Transverse colon (tissue), 4 donors: Measurements from ENCODE around the gene SLC7A1. TPM values are rescaled to one million over a fixed set of nuclear protein-coding genes. Genes with fewer than 3 reads are reported as not detected.

ENCODE experiments used
- DNase-seq: peaks from one replicate; pipeline ENCODE4 v3.0.0-alpha.2; 2019
- H3K27ac ChIP-seq, 4 donors: fragments of 200-600 bp; sonication (generic); 2 replicates each; pipeline ENCODE4 v1.5.1; 2016 to 2018; ENCODE audit warnings: inconsistent platforms in 4 of 4
- H3K27me3 ChIP-seq: fragments of 200-600 bp; sonication (generic); 2 replicates; pipeline ENCODE4 v1.5.1; 2017; ENCODE audit warnings: inconsistent platforms
- H3K36me3 ChIP-seq, 4 donors: fragments of 200-600 bp; sonication (generic); 2 replicates each; pipeline ENCODE4 v1.5.1; 2017 to 2019; ENCODE audit warnings: inconsistent platforms in 4 of 4
- H3K4me1 ChIP-seq, 4 donors: fragments of 200-600 bp; sonication (generic); 2 replicates each; pipeline ENCODE4 v1.5.1; 2017 to 2020; ENCODE audit warnings: inconsistent platforms in 4 of 4
- H3K4me3 ChIP-seq, 4 donors: fragments of 200-600 bp; sonication (generic); 1 replicate in 1 of 4; 2 replicates in 3 of 4; pipeline versions ENCODE4 v1.5.1 to v1.6.1; 2017 to 2019; ENCODE audit warnings: inconsistent platforms in 4 of 4
- H3K9me3 ChIP-seq, 2 donors: fragments of 200-600 bp; sonication (generic); 2 replicates each; pipeline ENCODE4 v1.5.1; 2017 to 2019; ENCODE audit warnings: inconsistent platforms in 2 of 2
- CTCF ChIP-seq, 5 experiments: fragments of 200-600 bp in 3 of 5; fragments of 450-650 bp in 2 of 5; sonication (generic) in 3 of 5; IDR thresholded peaks; 1 replicate in 2 of 5; 2 replicates in 3 of 5; pipeline ENCODE4 v1.5.1; 2016 to 2017; ENCODE audit warnings: antibody characterized with exemption in 5 of 5, inconsistent platforms in 3 of 5, mild to moderate bottlenecking in 2 of 5, moderate library complexity in 1 of 5
- EP300 ChIP-seq: sonication (generic); formaldehyde crosslinking; IDR thresholded peaks from one replicate; pipeline ENCODE4 v1.6.1; 2017; ENCODE audit warnings: antibody characterized with exemption, low read depth
- POLR2A ChIP-seq: fragments of 450-650 bp; IDR thresholded peaks from one replicate; pipeline ENCODE4 v1.6.1; 2016; ENCODE audit warnings: antibody characterized with exemption, mild to moderate bottlenecking, moderate library complexity
- POLR2AphosphoS5 ChIP-seq, 3 donors: sonication (generic); formaldehyde crosslinking; IDR thresholded peaks; one replicate each; pipeline ENCODE4 v1.6.1; 2016; ENCODE audit warnings: antibody characterized with exemption in 3 of 3
- WGBS, 2 donors: methylation state at CpG; one replicate each; pipeline ENCODE4 v1.1.5; 2018; ENCODE audit warnings: low coverage in 1 of 2; 5-methylcytosine and 5-hydroxymethylcytosine counted together
- in situ Hi-C, 4 donors: fragments of 200-750 bp; cut with MboI; loops; one replicate each; pipeline versions ENCODE4 v1.15.0 to v1.15.1; 2017; ENCODE audit warnings: low sequenced_read_pairs in 3 of 4, low pct_ligation_motif_present in 1 of 4, low pct_unique_long_range_greater_than_20kb in 1 of 4
- intact Hi-C: fragments of 100-400 bp; cut with DNase I; formaldehyde crosslinking; loops from one replicate; pipeline ENCODE4 v1.15.1; 2023; ENCODE audit warnings: low total_unique reads
- total RNA-seq, 4 donors: library from RNA; depleted of rRNA; stranded (reverse); fragments of >200 nt; gene quantifications; one replicate each; pipeline ENCODE4 v1.1.0, GENCODE V29; 2016

The SLC7A1 gene
- total RNA-seq, 4 donors from 2014 or later: 10.8 to 21.4 (median 17.9) TPM

GRCh38 chr13:29566206-29566605 lies 29.3 kb downstream of the SLC7A1 start:
- no peak for DNase-seq
- Histone ChIP-seq H3K27me3 (no peaks in the 10 kb centered on the region), H3K4me1 (peaks cover 0 to 14% (median 6%) of the 10 kb centered on the region in 4 donors), H3K36me3 (no peaks in the 10 kb centered on the region), H3K4me3 (no peak overlapping the region), H3K9me3 (no peaks in the 10 kb centered on the region), H3K27ac (no peak overlapping the region)
- in situ Hi-C loops (no loop called here), intact Hi-C loops (no loop called here)
- 90 to 94% methylated on average over 7 of the region's 7 CpGs for WGBS, 2 donors
- TF ChIP-seq CTCF (IDR thresholded peaks at IDR 0.05): no peak
- no peak for TF ChIP-seq POLR2AphosphoS5 (IDR thresholded peaks at IDR 0.05)
- TF ChIP-seq EP300: no peak
- TF ChIP-seq POLR2A: no peak

GRCh38 chr13:29564818-29565217 lies 30.7 kb downstream of the SLC7A1 start:
- Histone ChIP-seq H3K36me3 (no peaks in the 10 kb centered on the region), H3K27ac (no peak overlapping the region), H3K4me1 (peaks cover 0 to 9% (median 3%) of the 10 kb centered on the region in 4 donors), H3K9me3 (no peaks in the 10 kb centered on the region), H3K4me3 (no peak overlapping the region), H3K27me3 (no peaks in the 10 kb centered on the region)
- in situ Hi-C loops: no loop called here
- DNase-seq: no peak
- intact Hi-C loops: no loop called here
- TF ChIP-seq POLR2AphosphoS5 (IDR thresholded peaks at IDR 0.05) (no peak), CTCF (IDR thresholded peaks at IDR 0.05) (no peak), EP300 (no peak), POLR2A (no peak)

- Histone ChIP-seq H3K9me3 (no peaks in the 10 kb centered on the region), H3K4me1 (peaks cover 0 to 5% (median 2%) of the 10 kb centered on the region in 4 donors), H3K4me3 (no peak overlapping the region), H3K27me3 (no peaks in the 10 kb centered on the region), H3K36me3 (no peaks in the 10 kb centered on the region), H3K27ac (no peak overlapping the region)
- WGBS, 2 donors: 94% methylated on average over 5 of the region's 5 CpGs; no CpG with 5 or more reads in 1 of the 2 donors
- TF ChIP-seq POLR2AphosphoS5 (IDR thresholded peaks at IDR 0.05): no peak
- no peak for TF ChIP-seq CTCF (IDR thresholded peaks at IDR 0.05)
- no peak for TF ChIP-seq EP300
- TF ChIP-seq POLR2A: no peak
- no peak for DNase-seq
- in situ Hi-C loops: no loop called here
- intact Hi-C loops: no loop called here
These were observed 31.1 kb downstream of the SLC7A1 start for GRCh38 chr13:29564373-29564772.

GRCh38 chr13:29563941-29564340 lies 31.5 kb downstream of the SLC7A1 start:
- H3K27me3 ChIP-seq: no peaks in the 10 kb centered on the region
- DNase-seq: no peak
- in situ Hi-C loops: no loop called here
- peaks cover 0 to 5% (median 2%) of the 10 kb centered on the region in 4 donors for H3K4me1 ChIP-seq
- no peaks in the 10 kb centered on the region for H3K36me3 ChIP-seq
- TF ChIP-seq POLR2A (no peak), EP300 (no peak), POLR2AphosphoS5 (IDR thresholded peaks at IDR 0.05) (no peak), CTCF (IDR thresholded peaks at IDR 0.05) (no peak)
- no peaks in the 10 kb centered on the region for H3K9me3 ChIP-seq
- no peak overlapping the region for H3K4me3 ChIP-seq
- H3K27ac ChIP-seq: no peak overlapping the region
- 85 to 92% methylated on average over 6 of the region's 6 CpGs for WGBS, 2 donors
- intact Hi-C loops: no loop called here
